ENCODE data around the gene SYTL4.

Gene SYTL4

DNA sequence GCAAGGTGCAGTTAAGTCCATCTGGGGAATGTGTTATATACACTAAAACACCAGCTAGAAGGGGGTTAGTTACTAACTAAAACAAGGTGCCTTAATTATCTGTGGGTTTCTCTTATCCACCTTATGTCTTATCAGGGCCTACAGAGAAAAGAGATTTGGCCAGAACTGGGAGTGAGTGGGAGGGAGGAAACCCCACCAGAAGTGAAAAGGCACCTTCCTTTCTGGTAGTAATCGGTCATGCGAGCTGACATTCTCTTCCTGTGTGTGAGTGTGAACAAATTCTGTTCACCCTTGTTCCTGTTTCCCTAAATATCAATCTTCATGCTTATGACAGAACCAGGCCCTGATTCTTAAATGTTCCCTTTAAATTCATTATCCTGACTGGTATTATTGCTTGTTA, 44.4 kb downstream of the SYTL4 start:
- no peak for DNase-seq

DNA sequence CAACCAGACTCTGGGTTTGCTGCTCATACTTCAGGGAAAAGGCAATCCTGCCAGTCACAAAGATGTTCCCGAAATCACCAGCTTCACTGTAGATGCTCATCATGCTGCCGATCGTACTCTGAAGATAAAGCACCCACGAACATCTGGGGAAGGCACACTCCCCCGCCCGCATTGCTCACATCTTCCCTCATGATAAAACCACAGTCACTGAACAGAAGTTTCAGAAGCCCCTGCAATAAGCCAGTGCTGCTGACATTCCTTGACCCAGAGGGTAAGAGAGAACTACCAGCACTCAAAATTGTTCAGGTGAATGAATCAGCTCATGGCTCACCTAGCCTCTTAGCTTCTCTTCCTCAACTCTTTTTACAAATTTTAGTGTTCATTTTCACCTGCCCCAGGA, 44.8 kb downstream of the SYTL4 start:
- DNase-seq = peak; percentile 2

DNA sequence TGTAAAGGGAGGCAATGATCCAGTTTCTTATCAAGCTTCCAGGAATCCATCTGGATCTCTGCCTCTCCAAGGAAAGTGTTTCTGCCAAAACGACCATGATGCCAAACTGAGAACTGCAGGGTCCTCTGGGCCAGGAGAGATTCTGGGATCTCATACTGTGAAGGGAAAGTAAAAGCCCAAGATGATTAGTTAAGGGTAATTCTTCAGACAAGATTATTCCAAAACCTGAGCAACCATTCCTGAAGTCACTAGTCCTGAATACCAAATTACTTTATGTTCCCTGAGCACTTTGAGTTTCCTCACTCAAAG, 46.0 kb downstream of the SYTL4 start:
- DNase-seq = no peak

DNA sequence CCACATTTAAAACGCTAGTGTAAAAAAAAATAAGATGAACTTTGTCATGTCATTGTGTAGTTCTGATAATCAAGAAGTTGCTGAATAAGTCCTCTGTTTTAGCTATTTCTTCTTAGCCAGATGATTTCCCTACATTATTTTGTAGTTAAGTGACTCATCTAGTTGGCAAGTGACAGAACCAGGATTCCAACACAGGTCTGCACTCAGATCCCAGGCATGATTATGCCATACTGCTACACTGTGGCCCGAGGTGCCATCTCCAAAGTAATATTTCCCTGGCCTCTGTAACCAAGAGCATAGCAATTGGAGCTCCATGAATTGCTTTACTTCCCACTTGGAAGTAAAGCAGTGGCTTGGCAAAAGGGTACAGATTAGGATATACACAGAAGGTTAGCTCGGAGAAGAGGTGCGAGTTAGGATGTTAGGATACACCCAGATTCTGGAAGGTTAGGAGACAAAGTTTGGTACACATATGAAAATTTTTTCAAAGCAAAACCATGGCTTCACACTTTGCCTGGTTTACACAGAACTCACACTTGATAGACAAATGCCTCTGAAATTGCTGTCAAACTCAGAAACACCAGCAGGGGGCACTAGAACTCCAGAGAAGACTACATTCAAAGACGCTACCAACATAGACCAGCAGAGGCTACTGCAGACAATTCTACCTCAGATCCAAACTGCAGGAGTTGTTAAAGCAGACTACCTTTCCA, 46.5 kb downstream of the SYTL4 start:
- peak; percentile 43 for DNase-seq

DNA sequence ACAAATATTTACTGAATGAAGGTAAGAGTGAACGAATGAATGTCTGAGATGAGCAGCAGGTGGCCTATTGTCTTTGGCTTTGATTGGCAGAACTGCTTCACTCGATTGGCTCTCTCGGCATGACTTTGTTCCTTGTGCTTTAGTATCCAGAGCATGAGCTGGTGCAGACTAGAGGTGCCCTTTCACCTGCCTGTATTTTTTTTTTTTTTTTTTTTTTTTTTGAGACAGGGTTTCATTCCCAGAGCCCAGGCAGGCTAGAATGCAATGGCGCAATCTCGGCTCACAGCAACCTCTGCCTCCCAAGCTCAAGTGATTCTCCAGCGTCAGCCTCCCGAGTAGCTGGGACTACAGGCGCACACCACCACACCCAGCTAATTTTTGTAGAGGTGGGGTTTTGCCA, 49.0 kb downstream of the SYTL4 start:
- DNase-seq = no peak

DNA sequence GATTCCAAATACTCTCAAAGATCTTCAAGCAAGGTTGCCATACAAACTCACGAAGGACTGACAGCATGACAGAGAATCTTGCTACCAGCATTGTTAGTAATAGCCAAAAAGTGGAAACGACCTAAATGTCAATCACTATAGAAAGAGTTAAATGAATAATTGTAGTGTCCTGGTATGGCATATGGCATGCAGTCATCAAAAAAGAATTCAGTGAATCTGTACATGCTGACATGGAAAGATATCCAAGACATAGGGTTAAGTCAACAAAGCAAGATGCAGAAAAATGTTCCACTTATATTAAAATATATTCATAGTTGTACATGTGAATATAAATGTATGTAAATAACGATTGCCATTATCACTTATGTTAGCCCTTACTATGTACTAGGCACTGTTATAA, 50.3 kb downstream of the SYTL4 start:
- no peak for DNase-seq

DNA sequence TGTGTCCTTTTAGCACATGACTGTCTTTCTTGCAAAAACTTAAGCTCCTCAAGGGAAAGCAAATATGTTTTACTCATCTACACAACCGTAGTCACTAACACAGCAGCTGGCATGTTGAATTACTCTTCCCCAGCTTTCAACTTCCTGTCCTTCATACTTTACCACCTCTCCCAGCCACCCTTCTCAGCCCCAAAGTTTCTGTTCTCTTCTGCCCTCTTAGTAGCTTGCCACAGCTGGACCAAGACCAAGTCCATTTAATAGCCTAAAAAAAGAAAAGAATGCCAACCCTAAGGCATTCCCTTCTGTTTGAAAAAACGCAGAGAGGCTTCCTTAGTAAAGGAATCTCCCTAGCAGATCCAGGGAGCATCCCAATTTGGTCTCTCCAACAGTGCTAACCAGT, 51.2 kb downstream of the SYTL4 start:
- DNase-seq = no peak

DNA sequence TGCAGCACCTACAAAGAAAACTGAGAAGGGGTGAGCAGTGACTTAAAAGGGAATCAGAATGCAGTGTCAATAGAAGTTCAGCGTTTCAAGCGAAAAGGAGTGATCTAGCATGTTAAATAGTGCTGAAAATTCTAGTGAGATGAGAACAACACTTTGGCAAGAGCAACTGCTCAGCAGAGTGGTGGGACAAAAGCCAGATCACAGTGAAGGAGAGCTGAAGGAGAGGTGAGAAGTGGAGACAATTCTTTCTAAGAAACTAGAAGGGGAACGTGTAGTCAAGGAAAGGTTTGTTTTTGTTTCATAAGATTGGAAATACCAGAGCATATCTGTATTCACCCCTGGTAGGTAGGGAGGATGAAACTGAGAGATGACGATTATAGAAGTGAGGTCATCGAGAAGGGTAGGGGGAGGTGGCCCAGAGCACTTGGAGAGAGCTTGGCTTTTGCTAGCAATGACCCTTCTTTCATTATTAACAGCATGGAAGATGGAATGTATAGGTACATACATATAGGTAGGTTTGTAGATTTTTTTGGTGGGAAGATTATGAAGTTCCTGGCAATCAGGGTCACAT, 54.2 kb downstream of the SYTL4 start:
- DNase-seq = no peak

DNA sequence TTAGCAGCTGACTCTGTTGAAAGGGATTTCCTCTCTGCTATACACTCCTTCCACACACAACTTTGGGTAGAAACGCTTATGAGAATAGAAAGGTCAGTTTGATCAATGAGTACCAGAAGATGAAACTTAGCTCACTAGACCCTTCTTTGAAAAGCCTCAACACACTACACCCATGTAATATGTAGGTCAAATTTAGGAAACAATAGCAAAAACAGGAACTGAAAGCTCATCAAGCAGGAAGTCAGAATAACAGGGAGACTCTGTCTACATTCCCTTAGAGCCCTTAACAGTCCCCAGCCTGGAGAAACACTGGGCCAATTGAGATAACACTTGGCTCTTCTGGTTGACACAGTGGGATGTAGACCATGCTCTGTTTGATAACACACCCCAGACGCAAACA, 57.2 kb downstream of the SYTL4 start:
- DNase-seq = no peak

DNA sequence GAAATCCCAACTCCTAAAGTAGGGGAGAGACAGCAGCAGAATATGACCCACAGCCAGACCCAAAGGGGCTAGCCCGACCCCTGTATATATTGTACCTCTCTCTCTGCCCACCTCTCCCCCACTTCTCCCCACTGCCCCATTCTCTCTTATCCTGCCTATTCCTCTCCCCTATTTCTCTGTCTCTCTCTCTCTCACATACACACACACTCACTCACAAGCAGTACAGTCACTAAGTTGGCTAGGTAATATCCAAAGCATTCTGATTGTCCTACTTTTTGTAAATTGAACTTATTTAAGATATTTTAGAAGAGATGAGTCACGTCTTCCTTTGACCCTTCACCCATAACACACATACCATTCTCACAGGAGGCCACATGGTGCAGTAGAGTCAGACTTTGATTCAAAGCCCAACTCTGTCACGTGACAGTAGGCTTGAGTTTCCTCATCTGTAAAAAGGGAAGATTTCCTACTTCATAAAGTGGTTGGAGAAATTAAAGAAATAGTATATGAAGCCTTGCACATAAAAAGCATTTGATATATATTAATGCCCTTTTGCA, 58.4 kb downstream of the SYTL4 start:
- no peak for DNase-seq

DNA sequence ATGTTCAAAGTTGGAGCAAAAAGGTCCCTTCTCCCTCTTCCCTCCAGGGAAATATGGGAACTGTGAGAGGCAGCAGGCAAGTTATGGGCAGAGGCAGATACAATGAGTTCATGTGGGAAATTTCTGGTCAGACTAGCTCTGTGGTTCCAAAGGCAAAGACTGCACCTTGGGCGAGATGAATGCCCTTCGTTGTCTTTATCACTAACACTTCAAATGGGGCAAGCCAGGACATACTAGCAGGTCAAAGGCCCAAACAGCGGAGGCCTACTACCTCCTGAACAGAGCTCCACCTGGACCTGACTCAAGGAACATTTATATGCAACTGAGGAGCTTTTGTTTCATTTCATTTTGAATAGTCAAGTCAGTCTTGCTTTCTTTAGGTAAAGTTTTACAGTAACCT, 59.0 kb downstream of the SYTL4 start:
- no peak for DNase-seq

DNA sequence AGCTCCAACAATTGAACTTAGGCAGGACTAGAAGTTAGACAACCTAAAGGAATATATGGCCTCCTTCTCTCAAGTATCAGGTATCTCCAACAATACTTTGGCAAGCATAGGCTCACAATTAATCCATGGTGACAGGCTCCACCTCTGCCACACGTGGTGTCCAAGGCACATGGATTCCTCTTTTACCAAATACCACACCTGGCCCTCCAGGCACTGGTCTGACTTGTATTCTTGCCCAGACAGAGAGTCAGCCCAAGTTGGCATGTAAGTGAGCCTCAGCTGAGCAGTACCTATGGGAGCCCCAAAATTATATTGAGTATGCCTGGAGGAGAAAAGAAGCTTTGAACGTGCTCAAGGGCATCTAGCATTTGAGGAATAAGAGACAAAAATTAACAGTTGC, 68.3 kb downstream of the SYTL4 start:
- DNase-seq = no peak

DNA sequence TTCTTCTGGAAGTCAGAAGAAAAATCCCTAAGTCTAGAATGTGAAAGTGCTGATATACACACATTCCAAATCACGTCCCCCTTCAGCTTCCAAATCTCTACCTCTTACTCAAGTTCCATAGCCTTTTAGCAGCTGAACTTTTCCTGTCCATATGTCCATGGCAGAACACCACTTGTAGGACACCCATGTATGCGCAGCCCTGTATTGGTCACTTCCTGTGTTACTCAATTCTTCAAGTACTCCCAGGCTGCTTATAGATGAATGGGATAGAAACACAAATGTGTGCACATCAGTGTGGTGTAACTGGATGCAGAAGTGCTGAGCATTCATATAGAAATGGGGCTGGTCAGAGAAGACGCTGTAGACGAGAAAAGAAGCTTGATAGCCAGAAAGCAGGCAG, 69.1 kb downstream of the SYTL4 start:
- no peak for DNase-seq

DNA sequence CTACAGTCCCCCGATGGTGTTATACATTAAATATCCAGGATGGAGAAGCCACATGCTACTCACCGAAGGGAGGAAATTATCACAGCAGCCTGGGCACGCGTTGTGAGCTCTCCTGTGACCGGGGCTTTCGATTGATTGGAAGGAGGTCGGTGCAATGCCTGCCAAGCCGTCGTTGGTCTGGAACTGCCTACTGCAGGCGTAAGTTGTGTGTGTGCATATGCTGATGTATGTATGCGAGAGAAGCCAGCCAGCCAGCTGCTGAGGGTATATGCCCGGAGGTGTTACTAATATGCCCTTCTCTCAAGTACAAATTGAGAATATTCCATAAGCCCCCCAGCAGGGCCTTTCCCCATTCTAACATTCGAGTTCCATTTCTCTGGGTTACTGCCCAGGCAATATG, 69.8 kb downstream of the SYTL4 start:
- no peak for DNase-seq

DNA sequence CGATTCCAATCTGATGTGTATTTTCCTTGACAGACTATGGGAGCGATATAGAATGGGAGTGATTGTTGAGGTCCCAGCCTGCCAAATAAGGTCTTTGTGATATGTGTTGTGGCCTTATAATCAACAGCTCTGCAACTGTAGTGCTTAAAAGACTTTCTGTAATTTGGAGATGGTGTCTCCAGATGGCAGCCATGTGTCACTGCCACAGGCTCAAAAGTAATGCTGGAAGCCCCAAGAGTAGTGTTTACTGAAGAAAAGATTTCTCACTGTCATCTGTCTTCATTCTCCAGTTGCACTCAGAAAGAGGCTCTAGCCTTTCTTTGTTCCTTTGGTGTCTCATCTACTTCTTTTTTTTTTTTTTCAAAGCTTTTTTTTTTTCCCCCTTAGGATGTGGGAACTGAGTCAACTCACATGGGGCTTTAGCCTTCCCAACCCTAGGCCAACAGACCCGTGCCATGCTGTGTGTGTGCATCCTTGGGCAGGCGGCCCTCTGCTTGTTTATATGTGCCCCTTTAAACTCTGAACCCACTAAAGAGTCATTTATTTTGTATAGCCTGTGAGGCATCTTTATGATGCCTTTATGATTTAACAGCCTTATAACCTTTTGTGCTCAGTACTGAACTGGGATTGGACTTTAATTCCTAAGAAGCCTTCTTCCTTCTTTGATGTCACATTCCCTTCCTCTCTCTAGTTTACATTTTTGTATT, 72.3 kb downstream of the SYTL4 start:
- no peak for DNase-seq

DNA sequence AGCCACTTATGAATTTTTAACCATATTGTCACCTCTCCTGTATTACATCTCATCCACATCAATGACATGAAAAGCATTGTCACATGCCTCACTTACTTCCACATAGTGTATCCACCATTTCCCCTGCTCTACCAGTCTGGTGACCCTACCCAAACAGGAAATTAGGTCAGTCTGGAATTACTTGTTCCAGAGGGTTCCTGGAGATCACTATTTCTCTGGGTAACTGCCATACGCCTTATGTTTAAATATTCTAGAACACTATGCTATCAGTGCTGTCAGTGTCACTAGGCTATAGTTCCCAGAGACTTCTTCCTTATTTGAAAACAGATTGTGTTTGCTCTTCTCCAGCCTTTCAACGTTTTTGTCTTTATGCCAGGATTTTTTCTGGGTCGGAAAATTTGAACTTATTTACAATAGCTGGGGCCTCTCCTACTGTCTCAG, 73.0 kb downstream of the SYTL4 start:
- no peak for DNase-seq

DNA sequence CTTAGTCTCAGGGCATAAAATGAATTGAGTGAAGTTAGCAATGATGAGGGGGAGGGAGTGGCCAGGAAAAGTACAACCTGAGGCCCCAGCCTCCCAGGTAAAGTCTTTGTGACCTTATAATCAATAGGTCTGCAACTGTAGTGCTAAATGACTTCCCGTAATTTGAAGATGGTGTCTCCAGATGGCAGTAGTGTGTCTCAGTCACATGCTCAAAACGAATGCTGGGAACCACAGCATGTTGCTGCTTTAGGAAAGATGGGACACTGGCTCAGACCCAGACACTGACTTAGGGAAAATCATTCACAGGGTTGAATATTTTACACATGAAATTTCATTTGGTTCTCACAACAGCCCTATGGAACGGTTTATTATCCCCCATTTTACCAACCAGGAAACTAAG, 77.7 kb downstream of the SYTL4 start:
- no peak for DNase-seq

DNA sequence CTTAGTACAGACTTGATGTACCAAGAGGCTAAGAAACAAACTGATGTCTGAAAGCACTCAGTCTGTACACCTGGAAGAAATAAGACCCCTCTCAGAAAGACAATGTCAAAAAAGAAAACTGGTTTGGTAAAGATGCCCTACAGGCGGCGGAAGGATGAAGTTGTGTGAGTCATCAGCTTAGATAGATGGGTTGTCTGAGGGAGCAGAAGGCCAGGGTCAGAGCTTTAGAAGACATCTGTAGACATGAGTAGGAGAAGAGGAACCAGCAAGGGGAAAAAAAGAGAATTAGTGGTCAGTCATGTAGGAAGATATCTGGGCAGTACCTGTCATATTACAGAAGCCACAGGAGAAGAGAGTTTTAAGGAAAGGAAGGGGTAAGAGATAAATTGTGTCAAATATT, 79.7 kb downstream of the SYTL4 start:
- no peak for DNase-seq

DNA sequence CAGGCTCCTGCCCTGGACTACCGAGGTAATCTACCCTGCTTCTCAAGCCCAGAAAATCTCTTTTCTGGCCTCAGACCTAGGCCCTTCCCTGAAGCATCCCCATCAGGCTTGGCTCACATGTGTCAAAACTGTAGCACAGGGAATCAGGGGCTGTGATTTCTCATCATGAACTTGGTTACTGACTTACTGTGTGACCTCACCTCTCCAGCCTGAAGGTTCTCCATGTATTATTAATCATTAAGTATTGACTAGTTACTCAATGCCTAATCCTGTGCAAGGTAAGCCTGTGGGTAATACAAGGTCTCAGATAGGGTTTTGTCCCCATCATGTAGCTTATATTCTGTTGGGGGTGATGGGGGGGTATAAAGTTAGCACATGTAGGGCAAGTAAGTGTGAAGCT, 81.1 kb downstream of the SYTL4 start:
- no peak for DNase-seq

DNA sequence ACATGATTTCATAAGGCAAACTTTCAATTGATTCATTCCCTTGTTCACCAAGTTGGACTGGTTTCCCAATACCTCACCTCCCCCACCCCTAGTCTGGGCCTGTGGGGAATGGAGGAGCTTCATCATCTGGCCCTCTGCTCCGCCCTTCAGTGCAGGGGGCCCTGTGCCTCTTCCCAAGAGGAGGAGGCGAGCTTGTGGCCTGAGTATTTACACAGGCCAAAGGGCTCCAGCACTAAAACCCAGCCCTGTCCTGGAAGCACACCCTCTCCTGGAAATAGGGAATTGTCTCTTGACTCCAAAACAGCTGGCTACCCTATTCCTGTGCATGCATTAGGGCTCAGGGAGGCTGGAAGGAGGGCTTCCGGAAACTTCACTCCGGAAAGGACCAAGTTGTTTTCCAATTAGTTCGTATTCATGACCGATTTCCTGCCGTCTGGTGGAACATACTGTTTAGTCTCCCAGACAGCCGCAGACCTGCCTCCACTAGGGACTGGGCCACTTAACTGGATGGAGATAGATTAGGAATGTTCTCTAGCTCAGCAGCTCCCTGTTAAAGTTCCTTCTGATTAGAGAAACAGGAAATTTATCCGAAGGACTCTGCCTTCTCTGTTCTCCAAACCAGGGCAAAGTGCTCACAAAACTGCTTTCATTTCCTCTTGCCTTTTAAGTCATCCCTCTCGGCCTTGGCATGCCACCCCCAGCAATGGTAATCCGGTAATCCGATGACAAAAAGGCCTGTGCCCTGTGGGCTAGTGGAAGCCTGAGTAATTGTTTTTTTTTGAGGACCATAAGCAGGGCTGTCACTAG, 82.2 kb downstream of the SYTL4 start:
- DNase-seq = no peak

DNA sequence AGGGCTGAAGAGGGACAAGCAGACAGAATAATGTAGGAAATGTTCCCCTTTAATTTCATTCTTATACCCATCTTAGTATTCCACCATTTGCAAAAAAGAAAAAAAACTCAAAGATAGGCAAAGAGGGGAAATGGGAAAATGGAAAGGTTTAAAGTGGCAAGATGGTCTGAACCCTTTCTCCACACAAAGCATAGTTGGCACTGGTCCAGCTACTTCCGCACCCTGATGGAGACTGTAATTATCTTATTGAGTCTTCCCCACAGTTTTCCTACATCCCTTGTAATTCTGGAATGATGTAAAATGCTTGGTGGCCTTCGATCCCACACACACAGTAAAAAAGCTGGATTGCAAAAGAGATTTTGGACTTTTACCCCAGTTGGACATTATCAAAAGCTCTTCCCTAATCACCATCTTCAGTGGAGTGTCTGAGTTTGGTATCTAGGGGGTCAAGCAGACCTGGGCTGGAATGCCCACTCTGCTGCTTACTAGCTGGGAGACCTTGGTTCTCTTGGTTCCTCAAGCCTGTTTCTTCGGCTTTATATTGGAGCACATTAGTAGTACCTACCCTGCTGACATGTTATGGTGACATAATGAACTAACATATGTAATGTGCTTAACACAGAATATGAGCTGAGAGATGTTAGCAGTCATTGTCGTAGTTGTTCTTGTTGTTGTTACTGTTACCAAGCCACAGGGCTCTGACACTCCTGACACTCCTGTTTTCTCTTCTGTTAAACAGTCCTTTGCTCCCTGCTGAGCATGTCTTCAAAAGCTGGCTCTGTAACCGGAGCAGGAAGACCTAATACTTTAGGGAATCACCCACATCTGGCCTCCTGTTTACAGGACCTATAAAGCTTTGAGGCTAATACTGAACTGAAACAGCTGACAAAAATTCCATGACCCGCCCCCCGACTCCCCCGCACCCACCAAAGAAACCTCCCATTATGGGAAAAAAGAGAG, 83.2 kb downstream of the SYTL4 start:
- no peak for DNase-seq

DNA sequence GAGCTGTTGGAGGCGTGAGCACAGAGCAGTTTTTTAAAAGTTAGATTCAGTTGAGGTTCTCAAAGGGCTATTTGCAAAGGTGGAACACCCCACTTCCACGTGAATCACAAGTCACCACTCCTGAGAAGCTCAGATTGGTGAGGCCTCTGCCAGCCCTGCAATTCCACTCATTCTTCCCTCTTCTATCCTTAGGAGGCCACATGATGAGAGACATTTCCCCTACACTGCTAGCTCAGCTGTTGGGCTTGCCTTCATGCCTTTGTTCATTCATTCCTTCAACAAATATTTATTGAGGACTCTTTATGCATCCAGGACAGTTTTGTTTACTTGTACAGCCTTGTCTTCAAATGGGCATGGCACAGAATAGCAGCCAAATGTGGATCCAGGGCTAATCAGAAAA, 84.2 kb downstream of the SYTL4 start:
- DNase-seq = no peak
